ENCODE results near the gene NEO1.

- TF ChIP-seq EZH2 (IDR thresholded peaks at IDR 0.05) (no peak), POLR2AphosphoS5 (IDR thresholded peaks at IDR 0.05; ENCODE audit: borderline replicate concordance, low read depth, low read length) (no peak), FOXP2 (optimal IDR thresholded peaks at IDR 0.05; ENCODE audit: control extremely low read depth, extremely low read length, insufficient read depth) (no peak)
These were observed 45.7 kb upstream of the NEO1 start for GRCh38 chr15:73006523-73006922.

Measured in SK-N-MC (cell line).